ENCODE measurements around the gene ABCC4.

GRCh38 chr13:95112883-95113282 is 188.4 kb downstream of the ABCC4 start:
- TF ChIP-seq CTCF (conservative IDR thresholded peaks at IDR 0.05; ENCODE audit: low read depth, low read length) (no peak), EZH2 (IDR thresholded peaks at IDR 0.05; ENCODE audit: borderline replicate concordance, low read depth, low read length, poor library complexity, severe bottlenecking) (no peak)

All from A673 (cell line).